K562 (cell line): ENCODE data around the gene FKBP2. TPM values are rescaled to one million over a fixed set of nuclear protein-coding genes. Genes with fewer than 3 reads are reported as not detected.

ENCODE experiments used
- ATAC-seq: fragments of 200-7000 bp; cut with Tn5 transposase; 3 replicates; pipeline ENCODE4 v1.9.1; 2020; ENCODE audit warnings: moderate library complexity
- BruUV-seq: library from RNA; stranded (reverse); fragments of 400-500 nt; replicated peaks from 2 replicates; lab custom pipeline; 2021; lab: Mats Ljungman, UMichigan
- CTCF ChIA-PET: fragments of 300-600 bp; formaldehyde crosslinking; extraction: SDS; loops from one replicate; lab custom pipeline; 2021; ENCODE audit warnings: low intra/inter-chr PET ratio; lab: Yijun Ruan, JAX
- POLR2A ChIA-PET: fragments of 300-600, 350-650 bp; sonication (Branson Sonifier 250); formaldehyde crosslinking; extraction: SDS; loops from one replicate; lab custom pipeline; 2021; ENCODE audit warnings: antibody characterized with exemption, inconsistent platforms; lab: Yijun Ruan, JAX
- DNase-seq, 4 experiments: peaks; one replicate each; pipeline versions ENCODE4 v3.0.0 to v3.0.0-alpha.2; 2011 to 2018; ENCODE audit warnings: low spot score in 3 of 4, mixed read lengths in 3 of 4; ENCODE audit errors: extremely low read depth in 1 of 4
- FAIRE-seq: peaks from 2 replicates; lab custom pipeline; 2011; peaks lifted over from hg19 to GRCh38; lab: Jason Lieb, UNC
- H2AFZ ChIP-seq: 2 replicates; pipeline ENCODE4 v1.6.0; 2011; ENCODE audit warnings: low read depth, low read length, control low read depth, inconsistent platforms
- H3K27ac ChIP-seq: fragments of 200-600 bp; 3 replicates; pipeline ENCODE4 v1.8.0; 2011; ENCODE audit warnings: low read depth, mild to moderate bottlenecking, control low read depth, inconsistent platforms, low read length, moderate library complexity, mixed read lengths; ENCODE audit errors: extremely low read depth
- H3K27me3 ChIP-seq, 2 experiments: fragments of 300-600 bp in 1 of 2; 2 replicates in 1 of 2; 3 replicates in 1 of 2; pipeline versions ENCODE4 v1.6.0 to v1.8.0; 2011; ENCODE audit warnings: inconsistent platforms in 2 of 2, low read length in 2 of 2, mild to moderate bottlenecking in 1 of 2, mixed read lengths in 1 of 2, moderate library complexity in 1 of 2; ENCODE audit not compliant: control insufficient read depth in 2 of 2, insufficient read depth in 2 of 2
- H3K36me3 ChIP-seq: fragments of 300-600 bp; 3 replicates; pipeline ENCODE4 v1.8.0; 2011; ENCODE audit warnings: mild to moderate bottlenecking, low read length, inconsistent platforms; ENCODE audit not compliant: control insufficient read depth, insufficient read depth
- H3K4me1 ChIP-seq, 2 experiments: fragments of 200-600 bp in 1 of 2; replicated peaks in 1 of 2; 2 replicates in 1 of 2; 3 replicates in 1 of 2; pipeline versions ENCODE4 v1.5.1 to v1.8.0; 2011; ENCODE audit warnings: inconsistent platforms in 2 of 2, low read length in 2 of 2, mild to moderate bottlenecking in 1 of 2, mixed read lengths in 1 of 2, moderate library complexity in 1 of 2; ENCODE audit not compliant: control insufficient read depth in 2 of 2, insufficient read depth in 2 of 2
- H3K4me2 ChIP-seq: 2 replicates; pipeline ENCODE4 v1.6.1; 2011; ENCODE audit warnings: low read length, control low read depth, inconsistent platforms, mixed read lengths; ENCODE audit not compliant: insufficient read depth
- H3K4me3 ChIP-seq: fragments of 200-600 bp; sonication (generic), shearing (Covaris generic); 2 replicates; pipeline ENCODE4 v1.5.1; 2016; ENCODE audit warnings: control low read depth, inconsistent platforms
- H3K79me2 ChIP-seq: fragments of 200-600 bp; 3 replicates; pipeline ENCODE4 v1.8.0; 2011; ENCODE audit warnings: low read length, inconsistent platforms; ENCODE audit not compliant: control insufficient read depth, insufficient read depth
- H3K9ac ChIP-seq, 2 experiments: 2 replicates each; pipeline versions ENCODE4 v1.6.0 to v1.6.1; 2011; ENCODE audit warnings: low read depth in 2 of 2, low read length in 2 of 2, control low read depth in 1 of 2, inconsistent platforms in 1 of 2, mild to moderate bottlenecking in 1 of 2, mixed read lengths in 1 of 2; ENCODE audit not compliant: insufficient read depth in 1 of 2
- H3K9me1 ChIP-seq: one replicate; pipeline ENCODE4 v1.6.0; 2011; ENCODE audit warnings: inconsistent platforms, mild to moderate bottlenecking, low read length, moderate library complexity; ENCODE audit not compliant: control insufficient read depth, insufficient read depth
- H3K9me3 ChIP-seq: replicated peaks from 2 replicates; pipeline ENCODE4 v1.5.1; 2011; ENCODE audit warnings: low read depth, low read length, inconsistent platforms; ENCODE audit not compliant: control insufficient read depth, insufficient read depth
- H4K20me1 ChIP-seq: replicated peaks from 2 replicates; pipeline ENCODE4 v1.6.1; 2011; ENCODE audit warnings: low read length, inconsistent platforms, mixed read lengths; ENCODE audit not compliant: control insufficient read depth, insufficient read depth
- KDM2B ChIP-seq: fragments of 250-450 bp; sonication (Bioruptor Pico); IDR thresholded peaks from 2 replicates; pipeline ENCODE4 v1.8.0; 2021; ENCODE audit warnings: mild to moderate bottlenecking, moderate library complexity
- SAFB ChIP-seq: fragments of 200-400 bp; formaldehyde crosslinking; IDR thresholded peaks from 2 replicates; pipeline ENCODE4 v1.6.1; 2017; ENCODE audit warnings: low read depth, low read length, borderline replicate concordance
- SP2 ChIP-seq: IDR thresholded peaks from 2 replicates; pipeline ENCODE4 v1.6.1; 2011; ENCODE audit warnings: mild to moderate bottlenecking, low read depth, low read length, moderate library complexity; ENCODE audit not compliant: poor library complexity, severe bottlenecking; ENCODE audit errors: extremely low read depth
- ZBTB33 ChIP-seq: sonication (generic); formaldehyde crosslinking; IDR thresholded peaks from 2 replicates; pipeline ENCODE4 v1.8.1; 2023; ENCODE audit warnings: mild to moderate bottlenecking, missing genetic modification reagents
- WGBS: fragments of 100-300 bp; shearing (Covaris generic); methylation state at CpG from one replicate; pipeline ENCODE4 v1.1.6; 2016; ENCODE audit warnings: low coverage, mixed read lengths; ENCODE audit not compliant: insufficient coverage; ENCODE audit errors: missing lambda C conversion rate; 5-methylcytosine and 5-hydroxymethylcytosine counted together
- in situ Hi-C: fragments of 300-500 bp; cut with MboI; formaldehyde crosslinking; loops from 4 replicates; pipeline ENCODE4 v1.15.0; 2018; ENCODE audit warnings: inconsistent platforms, mixed read lengths
- intact Hi-C: fragments of 100-400 bp; cut with micrococcal nuclease; formaldehyde crosslinking; loops from 2 replicates; pipeline ENCODE4 v1.14.2; 2022
- polyA plus RNA-seq, 8 experiments: library from polyadenylated mRNA; depleted of rRNA in 4 of 8; stranded (reverse) in 5 of 8; unstranded in 3 of 8; fragments of >200 nt; fragmentation: Nextera tagmentation in 2 of 8; fragmentation: Illumina TruSeq in 1 of 8; extraction: Ambion mirVana in 2 of 8; extraction: Trizol in 1 of 8; gene quantifications; 2 replicates each; pipeline versions ENCODE4 v1.2.1 to v1.2.3, GENCODE V29; 2011 to 2014; ENCODE audit warnings: inconsistent platforms in 1 of 8, missing spikeins in 1 of 8
- total RNA-seq, 7 experiments: library from RNA; depleted of rRNA in 6 of 7; stranded (reverse); fragments of >200 nt in 6 of 7; fragmentation: Illumina TruSeq in 2 of 7; extraction: Trizol in 2 of 7; gene quantifications; 2 replicates each; pipeline versions ENCODE4 v1.2.1 to v1.2.3, GENCODE V29; 2011 to 2021; ENCODE audit warnings: low replicate concordance in 1 of 7

FKBP2 gene
- total and polyA plus RNA-seq, 9 of the 15 experiments (the other 6 are each of a cell fraction or from before 2014, with no cell fraction given) = 3.5 to 151 (median 58.1) TPM

- no peak overlapping the region for H2AFZ ChIP-seq
- WGBS = 88% methylated on average over 9 of the region's 9 CpGs
- H3K4me2 ChIP-seq = no peak overlapping the region
- FAIRE-seq (no peak), ATAC-seq (no peak), DNase-seq (no peak)
- no peak overlapping the region for H3K4me3 ChIP-seq
- intact Hi-C loops = no loop called here
- peaks cover 24% of the 10 kb centered on the region for H3K79me2 ChIP-seq
- peaks cover 86% of the 10 kb centered on the region for H3K36me3 ChIP-seq
- H3K9ac ChIP-seq = 0 out of 4 replicates have a peak overlapping the region, but pooled peaks of 1 of the 2 experiments have one; percentile 20
- H4K20me1 ChIP-seq = no peaks in the 10 kb centered on the region; the same call in 1 of the 2 replicates
- no peak for TF ChIP-seq SP2
- no peak for TF ChIP-seq SAFB
- TF ChIP-seq ZBTB33 (CRISPR knock-in tag) = peak; percentile 89
- no peak for TF ChIP-seq KDM2B (CRISPR knock-in tag)
- H3K9me1 ChIP-seq = no peaks in the 10 kb centered on the region
- ChIA-PET POLR2A (interaction anchor here (0.7 to 8.2 kb wide), 3 partner anchors 10 to 119 kb away, joined by 3 to 68 read pairs (median 3); partner anchors contain the start of genes CATSPERZ and ESRRA), CTCF (no interaction called here)
- in situ Hi-C loops = no loop called here
- no peaks in the 10 kb centered on the region for H3K27me3 ChIP-seq
- H3K9me3 ChIP-seq = no peaks in the 10 kb centered on the region
- H3K4me1 ChIP-seq = peaks cover 24 to 45% of the 10 kb centered on the region in 2 experiments; a peak in 4 of 5 replicates
- H3K27ac ChIP-seq = no peak overlapping the region
- BruUV-seq = no TSS peak
Measured at GRCh38 chr11:64202992-64203391, 37.9 kb upstream of the FKBP2 start.
